LHCN-M2 (cell line): ENCODE results near the gene TNFSF11. TPM values are rescaled to one million over a fixed set of nuclear protein-coding genes. Genes with fewer than 3 reads are reported as not detected.

ENCODE experiments used
- DNase-seq: peaks from one replicate; pipeline ENCODE4 v3.0.0-alpha.2; 2012; ENCODE audit warnings: low read depth
- total RNA-seq: library from RNA; depleted of rRNA; stranded (reverse); fragments of >200 nt; gene quantifications from 2 replicates; pipeline ENCODE4 v1.2.3, GENCODE V29; 2014; rRNA removed

The TNFSF11 gene
- total RNA-seq, 1 experiment from 2014 or later, result not detected

GRCh38 chr13:42653679-42654078 is 79.7 kb downstream of the TNFSF11 start:
- DNase-seq, result no peak

GRCh38 chr13:42654212-42654611 is 80.3 kb downstream of the TNFSF11 start:
- no peak for DNase-seq

GRCh38 chr13:42654722-42655121 is 80.8 kb downstream of the TNFSF11 start:
- DNase-seq, result no peak

- no peak for DNase-seq
Measured at GRCh38 chr13:42656161-42656560, 82.2 kb downstream of the TNFSF11 start.

GRCh38 chr13:42656958-42657357 is 83.0 kb downstream of the TNFSF11 start:
- no peak for DNase-seq

Other genes starting within 250 kb of the TNFSF11 start
- gene FAM216B, start 207.4 kb downstream of the TNFSF11 start, total RNA-seq, result not detected in 2 replicates